Measurements from ENCODE around the gene PSD.

The PSD gene

DNA sequence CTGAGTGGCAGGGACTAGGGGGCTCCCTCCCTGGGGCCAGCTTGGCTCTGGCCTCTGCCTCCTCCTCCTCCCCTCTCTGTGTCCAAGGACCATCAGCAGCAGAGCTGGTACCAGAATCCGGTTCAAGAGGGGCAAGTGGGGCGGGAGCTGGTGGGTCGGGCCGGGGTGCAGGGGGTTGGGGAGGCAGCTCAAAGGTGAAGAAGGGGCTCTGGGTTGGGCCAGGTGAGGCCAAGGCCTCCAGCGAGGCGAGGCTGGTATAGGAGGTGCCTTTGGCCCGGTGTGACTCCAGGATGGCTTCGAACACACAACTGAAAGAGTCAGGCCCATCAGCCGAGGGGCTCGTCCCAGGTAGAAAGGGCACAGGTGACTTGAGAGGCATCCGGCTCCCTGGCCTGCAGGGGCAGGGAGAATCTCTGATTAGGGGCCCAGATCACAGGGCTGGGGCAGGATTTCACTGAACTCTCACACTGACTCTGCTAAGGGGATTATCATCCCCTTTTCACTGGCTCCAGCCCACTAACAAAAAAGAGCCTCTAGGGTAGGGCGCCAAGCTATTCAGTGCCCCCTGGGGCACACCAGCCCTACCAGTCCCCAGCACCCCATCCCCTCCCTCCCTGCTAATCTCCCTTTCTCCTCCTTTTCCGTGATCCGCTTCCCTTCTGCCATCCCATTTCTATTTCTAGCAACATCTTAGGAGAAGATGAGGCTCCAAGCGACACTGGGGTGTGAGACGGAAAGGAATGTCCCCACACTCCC lies 4.6 kb downstream of the PSD start:
- no peak for DNase-seq (ENCODE audit: extremely low spot score)
- ChIA-PET POLR2A (interaction anchor here (1.1 to 1.6 kb wide), 2 partner anchors 13 to 190 kb away, joined by 3 read pairs; no protein-coding TSS in a partner anchor), CTCF (interaction anchor here (0.6 to 1.3 kb wide), 2 partner anchors 10 to 594 kb away, joined by 3 to 4 read pairs; no protein-coding TSS in a partner anchor)
- TF ChIP-seq FOXA1 (IDR thresholded peaks at IDR 0.05) (no peak), FOXK2 (IDR thresholded peaks at IDR 0.05) (no peak), SUZ12 (IDR thresholded peaks at IDR 0.05) (no peak), L3MBTL2 (conservative IDR thresholded peaks at IDR 0.05) (no peak), ELF4 (IDR thresholded peaks at IDR 0.05) (no peak), TARDBP (IDR thresholded peaks at IDR 0.05) (no peak), FOXM1 (IDR thresholded peaks at IDR 0.05; ENCODE audit: borderline replicate concordance) (no peak), NFRKB (IDR thresholded peaks at IDR 0.05) (no peak), SP1 (IDR thresholded peaks at IDR 0.05) (no peak), ZNF384 (IDR thresholded peaks at IDR 0.05) (no peak)

DNA sequence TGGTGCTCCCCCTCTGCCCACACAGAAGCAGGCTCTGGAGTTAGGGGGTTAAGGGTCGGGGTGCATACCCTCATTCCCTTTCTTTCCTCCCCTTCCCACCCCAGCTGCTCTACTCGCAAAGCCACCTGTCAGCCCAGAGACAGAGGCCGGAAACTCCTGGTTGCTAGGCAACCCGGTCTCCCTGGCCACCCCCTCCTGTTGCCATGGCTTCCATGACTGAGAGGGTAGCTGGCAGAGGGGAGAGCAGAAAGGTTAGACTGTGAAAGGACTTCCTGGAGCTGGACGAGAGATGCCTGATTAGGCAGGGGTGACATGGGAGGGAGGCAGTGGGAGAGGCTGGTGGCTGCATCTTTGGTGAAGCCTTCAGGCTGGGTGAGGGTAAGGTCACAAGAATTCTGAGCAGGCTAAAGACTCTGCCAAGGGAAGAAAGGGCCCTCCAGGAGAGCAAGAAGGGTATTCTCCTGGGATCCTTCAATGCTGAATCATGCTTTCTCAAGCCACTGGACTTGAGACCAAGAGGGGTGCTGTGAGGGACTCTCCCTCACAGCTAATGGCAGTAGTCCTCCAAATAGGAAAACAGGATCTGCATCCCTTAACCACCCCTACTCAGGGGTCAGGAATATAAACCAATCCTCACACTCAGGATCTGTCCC lies 5.4 kb downstream of the PSD start:
- no peak for DNase-seq (ENCODE audit: extremely low spot score)
- CTCF ChIA-PET: interaction anchor here (1.3 kb wide), 1 partner anchor 10 kb away, joined by 3 read pairs; no protein-coding TSS in a partner anchor
- POLR2A ChIA-PET: interaction anchor here (1.6 to 1.7 kb wide), 2 partner anchors 14 to 37 kb away, joined by 3 to 7 read pairs; no protein-coding TSS in a partner anchor
- TF ChIP-seq CTBP1 (IDR thresholded peaks at IDR 0.05; ENCODE audit: borderline replicate concordance) (no peak), ELF4 (IDR thresholded peaks at IDR 0.05) (no peak), FOXK2 (IDR thresholded peaks at IDR 0.05) (no peak), LEF1 (IDR thresholded peaks at IDR 0.05; ENCODE audit: borderline replicate concordance) (no peak), NFRKB (IDR thresholded peaks at IDR 0.05) (no peak), L3MBTL2 (conservative IDR thresholded peaks at IDR 0.05) (no peak), BHLHE40 (IDR thresholded peaks at IDR 0.05; ENCODE audit: borderline replicate concordance) (no peak), TARDBP (IDR thresholded peaks at IDR 0.05) (no peak)
- TF ChIP-seq, protein P1, sequence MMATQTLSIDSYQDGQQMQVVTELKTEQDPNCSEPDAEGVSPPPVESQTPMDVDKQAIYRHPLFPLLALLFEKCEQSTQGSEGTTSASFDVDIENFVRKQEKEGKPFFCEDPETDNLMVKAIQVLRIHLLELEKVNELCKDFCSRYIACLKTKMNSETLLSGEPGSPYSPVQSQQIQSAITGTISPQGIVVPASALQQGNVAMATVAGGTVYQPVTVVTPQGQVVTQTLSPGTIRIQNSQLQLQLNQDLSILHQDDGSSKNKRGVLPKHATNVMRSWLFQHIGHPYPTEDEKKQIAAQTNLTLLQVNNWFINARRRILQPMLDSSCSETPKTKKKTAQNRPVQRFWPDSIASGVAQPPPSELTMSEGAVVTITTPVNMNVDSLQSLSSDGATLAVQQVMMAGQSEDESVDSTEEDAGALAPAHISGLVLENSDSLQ (IDR thresholded peaks at IDR 0.05): no peak

DNA sequence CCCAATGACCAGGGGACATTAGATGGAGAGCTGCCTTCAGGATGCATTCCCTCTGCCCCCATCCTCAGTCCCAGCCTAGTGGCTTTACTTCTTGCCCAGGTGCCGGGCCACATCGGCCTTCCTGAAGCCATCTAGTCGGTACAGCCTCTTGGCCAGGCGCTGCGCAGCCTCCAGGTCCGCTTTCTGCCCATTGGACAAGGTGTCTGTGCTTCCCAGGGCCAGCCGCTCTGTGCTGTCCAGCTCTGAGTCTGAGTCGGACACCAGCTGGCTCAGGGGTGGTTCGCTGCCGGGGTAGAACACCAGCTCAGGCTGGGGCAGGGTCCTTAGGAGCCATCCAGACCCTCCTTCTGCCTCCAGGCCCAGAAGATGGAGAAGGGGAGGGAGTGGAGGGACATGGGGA lies 6.3 kb downstream of the PSD start:
- DNase-seq (ENCODE audit: extremely low spot score): no peak
- ChIA-PET CTCF (interaction anchor here (1.1 to 1.2 kb wide), 2 partner anchors 9 to 13 kb away, joined by 4 to 5 read pairs; no protein-coding TSS in a partner anchor), POLR2A (interaction anchor here (1.4 to 1.7 kb wide), 3 partner anchors 15 to 38 kb away, joined by 3 to 7 read pairs (median 3); partner anchors contain the start of gene CUEDC2)
- TF ChIP-seq TARDBP (IDR thresholded peaks at IDR 0.05): no peak
- no peak for TF ChIP-seq FOXK2 (IDR thresholded peaks at IDR 0.05)
- no peak for TF ChIP-seq NFRKB (IDR thresholded peaks at IDR 0.05)
- no peak for TF ChIP-seq L3MBTL2 (conservative IDR thresholded peaks at IDR 0.05)
- TF ChIP-seq BHLHE40 (IDR thresholded peaks at IDR 0.05; ENCODE audit: borderline replicate concordance): no peak
- no peak for TF ChIP-seq SP1 (IDR thresholded peaks at IDR 0.05)
- no peak for TF ChIP-seq FOXA1 (IDR thresholded peaks at IDR 0.05)
- no peak for TF ChIP-seq SUZ12 (IDR thresholded peaks at IDR 0.05)
- no peak for TF ChIP-seq ARNT (IDR thresholded peaks at IDR 0.05)
- no peak for TF ChIP-seq FOXM1 (IDR thresholded peaks at IDR 0.05; ENCODE audit: borderline replicate concordance)
- no peak for TF ChIP-seq LEF1 (IDR thresholded peaks at IDR 0.05; ENCODE audit: borderline replicate concordance)
- TF ChIP-seq HDGF (IDR thresholded peaks at IDR 0.05; ENCODE audit: borderline replicate concordance): no peak
- no peak for TF ChIP-seq ZNF384 (IDR thresholded peaks at IDR 0.05)

DNA sequence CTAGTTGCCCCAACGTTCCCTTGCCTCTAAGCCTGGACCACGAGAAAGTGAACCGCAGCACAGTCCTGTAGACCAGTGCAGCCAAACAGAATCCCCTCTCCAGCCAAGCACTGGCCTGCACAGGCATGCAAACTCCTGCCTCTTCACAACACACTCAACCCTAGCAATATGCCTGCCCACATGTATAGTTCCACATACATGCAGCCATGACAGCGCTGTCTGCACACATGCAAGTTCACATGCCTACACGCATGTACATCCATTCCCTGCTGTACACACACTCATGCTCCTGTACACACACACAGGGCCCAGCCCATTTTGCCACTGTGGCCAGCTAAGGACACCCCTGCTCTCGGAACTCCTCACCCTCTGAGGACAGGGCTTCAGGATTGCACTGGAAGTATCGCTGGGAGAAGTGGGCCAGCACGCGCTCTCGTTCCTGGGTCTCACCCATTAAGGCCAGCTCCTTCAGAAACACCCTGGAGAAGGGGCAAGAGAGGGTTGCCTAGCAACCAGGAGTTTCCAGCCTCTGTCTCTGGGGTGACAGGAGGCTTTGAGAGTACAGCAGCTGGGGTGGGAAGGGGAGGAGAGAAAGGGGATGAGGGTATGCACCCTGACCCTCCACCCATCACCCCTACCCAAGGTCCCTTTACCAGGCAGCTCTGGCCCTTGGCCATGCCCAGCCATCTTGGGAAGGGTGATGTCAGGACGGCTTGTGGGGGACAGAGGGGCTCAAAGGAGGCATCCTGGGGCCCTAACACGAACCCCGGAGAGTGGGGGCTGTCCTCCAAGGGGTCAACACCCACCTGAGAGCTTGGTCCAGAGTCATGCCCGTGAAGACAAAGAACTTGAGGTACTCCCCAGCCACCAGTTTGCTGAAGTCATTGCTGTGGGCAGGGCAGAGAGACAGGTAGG lies 7.0 kb downstream of the PSD start:
- CTCF ChIA-PET: interaction anchor here (0.6 to 1.2 kb wide), 3 partner anchors 8 to 242 kb away, joined by 4 to 5 read pairs (median 4); no protein-coding TSS in a partner anchor
- POLR2A ChIA-PET: interaction anchor here (1.1 to 2.2 kb wide), 4 partner anchors 8 to 39 kb away, joined by 3 to 7 read pairs (median 5); partner anchors contain the start of genes CUEDC2, FBXL15 and NFKB2
- TF ChIP-seq L3MBTL2 (conservative IDR thresholded peaks at IDR 0.05) (no peak), SUZ12 (IDR thresholded peaks at IDR 0.05) (no peak), FOXK2 (IDR thresholded peaks at IDR 0.05) (no peak), CTBP1 (IDR thresholded peaks at IDR 0.05; ENCODE audit: borderline replicate concordance) (no peak), SP1 (IDR thresholded peaks at IDR 0.05) (no peak), FOXM1 (IDR thresholded peaks at IDR 0.05; ENCODE audit: borderline replicate concordance) (no peak), FOXA1 (IDR thresholded peaks at IDR 0.05) (no peak), BHLHE40 (IDR thresholded peaks at IDR 0.05; ENCODE audit: borderline replicate concordance) (no peak), ARNT (IDR thresholded peaks at IDR 0.05) (no peak), LEF1 (IDR thresholded peaks at IDR 0.05; ENCODE audit: borderline replicate concordance) (no peak), ZNF384 (IDR thresholded peaks at IDR 0.05) (no peak)
- TF ChIP-seq, protein P1 (IDR thresholded peaks at IDR 0.05): no peak
- no peak for DNase-seq (ENCODE audit: extremely low spot score)

DNA sequence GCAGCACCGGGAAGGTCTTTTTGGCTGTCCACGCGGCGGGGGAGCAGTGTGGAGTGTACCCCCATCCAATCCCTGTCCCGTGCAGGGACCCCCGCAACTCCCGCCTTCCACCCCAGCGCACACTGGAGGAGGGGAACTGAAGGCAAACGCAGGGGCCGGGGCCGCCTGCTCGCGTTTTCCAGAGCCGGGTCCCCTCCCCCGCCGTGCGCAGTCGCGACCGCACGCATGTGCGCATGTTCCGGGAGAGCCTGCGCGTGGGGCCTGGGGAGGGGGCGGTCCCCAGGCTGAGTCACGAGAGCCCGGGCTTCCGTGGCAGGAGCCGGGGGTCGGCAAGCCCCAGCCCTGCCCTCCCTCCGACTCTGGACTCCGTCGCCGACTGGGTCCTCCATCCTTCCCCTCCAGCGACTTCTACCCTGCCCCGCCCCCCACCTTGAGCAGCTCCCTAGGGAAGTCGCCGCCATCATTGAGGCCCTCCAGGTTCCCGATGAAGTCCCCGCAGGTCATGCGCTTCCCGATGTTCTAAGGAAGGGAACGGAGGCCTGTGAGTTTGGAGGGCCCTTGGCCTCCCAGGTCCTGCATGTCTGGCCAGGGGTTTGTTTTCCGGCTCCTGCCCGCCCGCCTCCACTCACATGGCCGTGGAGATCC lies 8.0 kb downstream of the PSD start:
- no peak for DNase-seq (ENCODE audit: extremely low spot score)
- TF ChIP-seq SUZ12 (IDR thresholded peaks at IDR 0.05) (no peak), ZNF384 (IDR thresholded peaks at IDR 0.05) (no peak), LEF1 (IDR thresholded peaks at IDR 0.05; ENCODE audit: borderline replicate concordance) (no peak), FOXK2 (IDR thresholded peaks at IDR 0.05) (no peak), ARNT (IDR thresholded peaks at IDR 0.05) (no peak), TARDBP (IDR thresholded peaks at IDR 0.05) (no peak), FOXA1 (IDR thresholded peaks at IDR 0.05) (no peak), L3MBTL2 (conservative IDR thresholded peaks at IDR 0.05) (no peak)
- TF ChIP-seq, protein P1 (IDR thresholded peaks at IDR 0.05): no peak
- ChIA-PET POLR2A (interaction anchor here (0.6 to 2.2 kb wide), 5 partner anchors 10 to 22 kb away, joined by 3 to 7 read pairs (median 3); partner anchors contain the start of genes CUEDC2, FBXL15 and NFKB2), CTCF (interaction anchor here (0.6 to 1.0 kb wide), 2 partner anchors 17 to 176 kb away, joined by 3 read pairs; no protein-coding TSS in a partner anchor)
